ENCODE results near the gene ATP6V0B.

ATP6V0B gene

DNA sequence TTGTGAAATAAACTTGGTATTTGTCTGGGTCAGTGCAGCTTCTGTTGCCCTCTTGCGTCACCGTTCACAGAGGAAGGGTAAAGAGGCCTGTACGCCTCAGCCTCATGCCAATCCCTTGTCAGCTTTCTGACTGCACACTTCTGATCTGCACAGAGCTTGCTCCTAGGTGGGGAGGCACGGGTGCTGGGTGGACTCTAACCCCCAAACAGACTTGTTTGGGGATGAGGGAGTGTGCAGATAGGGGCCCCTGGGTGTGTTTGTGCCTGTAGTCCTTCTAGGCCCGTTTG lies 3.4 kb downstream of the ATP6V0B start:
- no peaks in the 10 kb centered on the region for H3K9me3 ChIP-seq
- H3K27me3 ChIP-seq, result peaks cover 13% of the 10 kb centered on the region
- H3K36me3 ChIP-seq, result peaks cover 30% of the 10 kb centered on the region
- peak overlapping the region; percentile 57 to 96 for H3K4me3 ChIP-seq (ENCODE audit: low read depth in 1 of 2, low read length in 1 of 2)
- peak overlapping the region; percentile 98 for H3K27ac ChIP-seq
- peaks cover 78 to 81% of the 10 kb centered on the region in 2 experiments for H3K4me1 ChIP-seq (ENCODE audit: control insufficient read depth in 1 of 2, insufficient read depth in 1 of 2, low read depth in 1 of 2, low read length in 1 of 2)
- TF ChIP-seq, protein P1, sequence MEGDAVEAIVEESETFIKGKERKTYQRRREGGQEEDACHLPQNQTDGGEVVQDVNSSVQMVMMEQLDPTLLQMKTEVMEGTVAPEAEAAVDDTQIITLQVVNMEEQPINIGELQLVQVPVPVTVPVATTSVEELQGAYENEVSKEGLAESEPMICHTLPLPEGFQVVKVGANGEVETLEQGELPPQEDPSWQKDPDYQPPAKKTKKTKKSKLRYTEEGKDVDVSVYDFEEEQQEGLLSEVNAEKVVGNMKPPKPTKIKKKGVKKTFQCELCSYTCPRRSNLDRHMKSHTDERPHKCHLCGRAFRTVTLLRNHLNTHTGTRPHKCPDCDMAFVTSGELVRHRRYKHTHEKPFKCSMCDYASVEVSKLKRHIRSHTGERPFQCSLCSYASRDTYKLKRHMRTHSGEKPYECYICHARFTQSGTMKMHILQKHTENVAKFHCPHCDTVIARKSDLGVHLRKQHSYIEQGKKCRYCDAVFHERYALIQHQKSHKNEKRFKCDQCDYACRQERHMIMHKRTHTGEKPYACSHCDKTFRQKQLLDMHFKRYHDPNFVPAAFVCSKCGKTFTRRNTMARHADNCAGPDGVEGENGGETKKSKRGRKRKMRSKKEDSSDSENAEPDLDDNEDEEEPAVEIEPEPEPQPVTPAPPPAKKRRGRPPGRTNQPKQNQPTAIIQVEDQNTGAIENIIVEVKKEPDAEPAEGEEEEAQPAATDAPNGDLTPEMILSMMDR (IDR thresholded peaks at IDR 0.05), result no peak

DNA sequence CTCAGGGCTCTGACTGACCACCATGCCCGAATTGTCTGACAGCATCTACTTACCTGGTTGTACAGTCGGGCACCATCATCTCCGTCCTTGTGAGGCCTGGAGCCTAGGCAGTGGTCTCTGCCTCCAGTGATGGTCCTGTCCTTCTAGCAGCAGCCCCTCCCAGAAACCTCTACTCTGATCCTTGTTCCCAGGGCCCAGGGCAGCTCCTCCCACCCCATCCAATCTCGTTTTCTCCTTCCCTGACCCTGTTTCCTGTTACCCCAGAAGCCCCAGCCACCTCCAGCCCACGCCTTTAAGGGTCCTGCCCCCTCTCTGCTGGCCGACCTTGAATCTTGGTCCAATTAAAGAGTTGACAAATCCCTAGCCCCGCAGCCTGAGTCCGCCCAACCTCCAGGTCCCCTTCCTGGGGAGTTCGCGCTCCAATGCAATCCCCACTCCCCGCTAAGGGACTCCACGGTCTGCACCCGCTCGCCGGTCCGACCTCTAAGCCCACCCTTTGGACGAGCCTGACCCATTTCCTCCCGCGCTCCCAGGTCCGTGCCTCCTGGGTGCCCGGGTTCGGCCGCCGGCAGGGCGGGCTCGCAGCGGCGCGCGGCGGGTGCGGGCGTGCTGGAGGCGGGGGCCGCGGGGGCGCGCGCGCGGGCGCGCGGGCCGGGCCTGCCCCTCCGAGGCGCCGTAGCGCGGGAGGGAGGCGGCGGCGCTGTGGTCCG lies 3.9 kb downstream of the ATP6V0B start, which contains the start of gene B4GALT2:
Gene B4GALT2, plus strand, starts transcription at position 660 of the 710 bp plus-strand sequence. CDS start 1,951 bp downstream, outside the sequence.
- TF ChIP-seq, protein P1 (IDR thresholded peaks at IDR 0.05), result no peak
- Histone ChIP-seq H3K36me3 (peaks cover 30% of the 10 kb centered on the region), H3K9me3 (no peaks in the 10 kb centered on the region), H3K4me1 (ENCODE audit: control insufficient read depth in 1 of 2, insufficient read depth in 1 of 2, low read depth in 1 of 2, low read length in 1 of 2) (peaks cover 82 to 85% of the 10 kb centered on the region in 2 experiments), H3K27ac (peak within 1 kb of the TSS; percentile 98), H3K4me3 (ENCODE audit: low read depth in 1 of 2, low read length in 1 of 2) (peak within 1 kb of the TSS; percentile 57 to 96), H3K27me3 (peaks cover 13% of the 10 kb centered on the region)

DNA sequence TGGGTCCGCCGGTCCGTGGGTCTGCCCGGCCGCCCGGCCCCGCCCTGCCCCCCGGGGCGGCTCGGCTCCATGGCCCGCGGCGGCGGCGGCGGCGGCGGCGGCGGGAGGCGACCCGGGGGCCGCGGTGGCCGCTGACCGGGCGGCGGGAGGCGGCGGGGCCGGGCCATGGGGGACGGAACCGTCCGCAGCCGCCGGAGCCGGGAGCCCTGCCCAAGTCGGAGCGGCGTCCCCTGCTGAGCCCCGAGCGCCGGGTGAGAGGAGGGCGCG lies 4.4 kb downstream of the ATP6V0B start:
- H3K27ac ChIP-seq, result no peak overlapping the region
- H3K4me1 ChIP-seq (ENCODE audit: control insufficient read depth in 1 of 2, insufficient read depth in 1 of 2, low read depth in 1 of 2, low read length in 1 of 2), result peaks cover 80 to 83% of the 10 kb centered on the region in 2 experiments

DNA sequence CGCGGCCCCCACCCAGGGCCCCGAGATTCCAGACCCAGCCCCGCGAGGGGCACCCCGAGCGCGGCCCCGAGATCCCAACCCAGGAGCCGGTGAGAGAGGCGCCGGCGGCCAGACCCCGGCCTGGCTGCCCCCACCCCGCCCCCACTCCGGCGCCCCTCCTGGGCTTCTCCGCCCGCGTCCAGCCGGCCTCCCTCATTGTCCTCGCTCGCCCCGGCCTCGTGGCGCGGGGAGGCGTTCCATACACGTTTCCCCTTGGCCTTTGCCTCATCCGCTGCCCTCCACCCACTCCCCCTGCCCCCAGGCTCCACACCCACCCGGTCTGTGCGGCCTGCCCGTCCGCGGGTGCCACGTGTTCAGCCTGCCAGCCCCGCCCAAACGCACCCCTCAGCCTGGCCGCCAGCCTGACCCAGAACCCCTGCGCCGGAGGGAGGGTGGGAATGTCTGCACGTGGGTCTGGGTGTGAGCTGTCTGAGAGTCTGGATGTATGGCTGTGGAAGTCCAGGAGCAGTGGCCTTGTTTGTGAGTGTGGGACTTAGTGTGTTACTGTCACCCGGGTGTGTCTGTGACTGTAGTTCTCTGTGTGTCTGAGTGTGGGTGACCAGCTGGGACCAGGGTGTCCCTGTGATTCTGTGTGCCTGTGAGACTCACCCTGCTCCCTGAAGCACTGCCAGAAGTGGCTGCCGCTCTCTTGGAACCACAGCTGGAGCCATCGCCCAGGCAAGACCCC lies 4.9 kb downstream of the ATP6V0B start:
- peaks cover 76 to 79% of the 10 kb centered on the region in 2 experiments for H3K4me1 ChIP-seq (ENCODE audit: control insufficient read depth in 1 of 2, insufficient read depth in 1 of 2, low read depth in 1 of 2, low read length in 1 of 2)
- peaks cover 13% of the 10 kb centered on the region for H3K27me3 ChIP-seq
- peak overlapping the region; percentile 26 to 64 for H3K4me3 ChIP-seq (ENCODE audit: low read depth in 1 of 2, low read length in 1 of 2)
- H3K27ac ChIP-seq, result no peak overlapping the region
- peaks cover 30% of the 10 kb centered on the region for H3K36me3 ChIP-seq
- no peaks in the 10 kb centered on the region for H3K9me3 ChIP-seq
- TF ChIP-seq, protein P1 (IDR thresholded peaks at IDR 0.05), result no peak

More for the DNA sequence above, 4.4 kb downstream of the ATP6V0B start:
- Histone ChIP-seq H3K4me3 (ENCODE audit: low read depth in 1 of 2, low read length in 1 of 2) (peak overlapping the region; percentile 26 to 64), H3K27me3 (peaks cover 13% of the 10 kb centered on the region), H3K9me3 (no peaks in the 10 kb centered on the region), H3K36me3 (peaks cover 30% of the 10 kb centered on the region)
- TF ChIP-seq, protein P1 (IDR thresholded peaks at IDR 0.05), result no peak

DNA sequence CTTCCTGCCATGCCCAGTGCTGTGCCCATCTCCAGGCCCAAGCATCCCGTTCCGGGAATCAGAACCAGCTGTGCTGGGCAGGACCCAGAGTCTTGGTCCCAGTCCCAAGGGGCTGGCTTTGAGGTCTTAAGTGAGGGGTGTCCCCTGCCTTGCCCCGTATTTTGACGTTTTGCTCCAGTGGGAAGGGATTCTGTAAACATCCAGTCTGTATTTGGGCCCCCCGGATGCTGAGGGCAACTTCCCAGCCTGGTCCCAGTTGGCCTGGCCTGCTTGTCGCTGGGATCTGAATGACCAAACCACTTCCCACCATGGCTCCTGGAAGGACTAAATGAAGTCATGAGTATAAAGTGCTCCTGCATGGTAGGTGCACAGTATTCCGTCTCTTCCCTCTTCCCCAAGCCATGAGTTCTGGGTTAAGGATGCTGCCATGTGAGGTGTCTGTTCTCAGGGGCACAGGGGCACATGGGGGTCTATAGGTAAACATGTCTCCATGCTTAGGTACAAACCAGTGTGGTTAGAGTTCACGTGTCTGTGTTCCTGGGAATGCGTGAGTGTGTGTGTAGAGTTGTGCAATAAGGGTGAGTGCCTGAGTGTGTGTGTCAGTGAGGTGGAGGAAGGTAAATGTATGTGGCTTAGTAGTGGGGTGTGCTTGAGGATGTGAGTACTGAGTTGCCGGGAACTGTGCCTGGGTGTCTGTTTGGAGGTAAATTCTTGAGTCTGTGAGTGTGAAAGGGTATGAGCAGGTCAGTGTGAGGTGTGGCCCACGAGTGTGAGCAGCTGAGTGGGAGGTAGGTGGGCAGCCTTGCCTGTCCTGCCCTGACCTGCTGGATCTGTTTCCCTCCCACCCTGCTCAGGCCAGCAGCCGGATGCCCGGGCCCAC lies 5.7 kb downstream of the ATP6V0B start:
- Histone ChIP-seq H3K27ac (peak overlapping the region; percentile 2), H3K4me1 (ENCODE audit: control insufficient read depth in 1 of 2, insufficient read depth in 1 of 2, low read depth in 1 of 2, low read length in 1 of 2) (peaks cover 76 to 78% of the 10 kb centered on the region in 2 experiments), H3K4me3 (ENCODE audit: low read depth in 1 of 2, low read length in 1 of 2) (peak overlapping the region in 1 of 2 experiments; percentile 64), H3K36me3 (peaks cover 30% of the 10 kb centered on the region), H3K9me3 (no peaks in the 10 kb centered on the region), H3K27me3 (peaks cover 13% of the 10 kb centered on the region)
- TF ChIP-seq, protein P1 (IDR thresholded peaks at IDR 0.05), result no peak

All from neutrophil (primary cell).